ENCODE results near the gene DRAP1.

- TF ChIP-seq POLR2AphosphoS5 (IDR thresholded peaks at IDR 0.05; ENCODE audit: low read depth, low read length) (no peak), TAF1 (IDR thresholded peaks at IDR 0.05; ENCODE audit: borderline replicate concordance, insufficient read depth, low read length) (no peak), FOXP2 (optimal IDR thresholded peaks at IDR 0.05; ENCODE audit: borderline replicate concordance, extremely low read depth, extremely low read length, insufficient read depth) (no peak), SIN3A (IDR thresholded peaks at IDR 0.05; ENCODE audit: borderline replicate concordance, insufficient read depth, low read length) (no peak), REST (IDR thresholded peaks at IDR 0.05; ENCODE audit: insufficient read depth in 1 of 2, low read depth in 2 of 2, low read length in 2 of 2) (no peak)
Measured at GRCh38 chr11:65954771-65955170, 35.5 kb downstream of the DRAP1 start.
